Caco-2 (cell line): ENCODE results near the gene GBP5. TPM values are rescaled to one million over a fixed set of nuclear protein-coding genes. Genes with fewer than 3 reads are reported as not detected.
"Not testable (repeated sequence)": the region's sequence is repeated elsewhere in the genome, so short reads cannot be mapped to it uniquely, and the experiment has no call there.

Experiments used
- BruUV-seq: library from RNA; stranded (reverse); fragments of 400-500 nt; replicated peaks from 2 replicates; lab custom pipeline; 2021; lab: Mats Ljungman, UMichigan
- CTCF ChIA-PET: fragments of 300-600 bp; sonication (Branson Sonifier 250); formaldehyde crosslinking; loops from one replicate; lab custom pipeline; 2022; ENCODE audit warnings: antibody characterized with exemption; lab: Charles Lee
- POLR2A ChIA-PET: fragments of 300-600 bp; sonication (Branson Sonifier 250); formaldehyde crosslinking; loops from one replicate; lab custom pipeline; 2022; ENCODE audit warnings: antibody characterized with exemption; lab: Charles Lee
- DNase-seq, 2 experiments: peaks; one replicate each; pipeline versions ENCODE4 v3.0.0 to v3.0.0-alpha.2; 2020 to 2022
- H3K27me3 ChIP-seq: replicated peaks from 2 replicates; pipeline ENCODE4 v1.6.0; 2011; ENCODE audit warnings: low read length; ENCODE audit not compliant: control insufficient read depth, insufficient read depth
- H3K36me3 ChIP-seq: 2 replicates; pipeline ENCODE4 v1.5.1; 2011; ENCODE audit warnings: low read length; ENCODE audit not compliant: control insufficient read depth, insufficient read depth
- H3K4me1 ChIP-seq: fragments of 250-450 bp; sonication (Bioruptor Pico); 2 replicates; pipeline ENCODE4 v1.5.1; 2020; ENCODE audit warnings: mild to moderate bottlenecking
- H3K4me3 ChIP-seq: 2 replicates; pipeline ENCODE4 v1.5.1; 2011; ENCODE audit warnings: low read depth, mild to moderate bottlenecking, control low read depth, low read length
- H3K9me3 ChIP-seq: fragments of 250-450 bp; sonication (Bioruptor Pico); 2 replicates; pipeline ENCODE4 v1.5.1; 2020; ENCODE audit warnings: mild to moderate bottlenecking, moderate library complexity
- H3K27ac Mint-ChIP-seq: one replicate; pipeline ENCODE4 v1.8.0; 2022; ENCODE audit warnings: mixed read lengths; ENCODE audit not compliant: unreplicated experiment
- H3K27me3 Mint-ChIP-seq: one replicate; pipeline ENCODE4 v1.8.0; 2022; ENCODE audit warnings: mixed read lengths; ENCODE audit not compliant: insufficient read depth, unreplicated experiment
- H3K36me3 Mint-ChIP-seq: one replicate; pipeline ENCODE4 v1.8.0; 2022; ENCODE audit warnings: mild to moderate bottlenecking, mixed read lengths; ENCODE audit not compliant: insufficient read depth, unreplicated experiment
- H3K4me1 Mint-ChIP-seq: one replicate; pipeline ENCODE4 v1.8.0; 2022; ENCODE audit warnings: low read depth, mixed read lengths; ENCODE audit not compliant: unreplicated experiment
- H3K4me3 Mint-ChIP-seq: one replicate; pipeline ENCODE4 v1.8.0; 2022; ENCODE audit warnings: mild to moderate bottlenecking, moderate library complexity, mixed read lengths; ENCODE audit not compliant: unreplicated experiment
- H3K9me3 Mint-ChIP-seq: one replicate; pipeline ENCODE4 v1.8.0; 2022; ENCODE audit warnings: mixed read lengths; ENCODE audit not compliant: unreplicated experiment
- CTCF ChIP-seq, 2 experiments: fragments of 200-600 bp in 1 of 2; IDR thresholded peaks; 1 replicate in 1 of 2; 2 replicates in 1 of 2; pipeline versions ENCODE4 v1.5.1 to v1.8.0; 2011 to 2022; ENCODE audit warnings: antibody characterized with exemption in 1 of 2, control low read depth in 1 of 2, inconsistent platforms in 1 of 2, low read depth in 1 of 2, low read length in 1 of 2, mild to moderate bottlenecking in 1 of 2, moderate library complexity in 1 of 2; ENCODE audit not compliant: insufficient read depth in 1 of 2, severe bottlenecking in 1 of 2, unreplicated experiment in 1 of 2
- intact Hi-C: fragments of 100-400 bp; cut with micrococcal nuclease; formaldehyde crosslinking; loops from one replicate; pipeline ENCODE4 v1.10.0; 2022; ENCODE audit not compliant: unreplicated experiment
- total RNA-seq: library from RNA; stranded (reverse); gene quantifications from 2 replicates; pipeline ENCODE4 v1.2.3, GENCODE V29; 2022

GBP5 gene
- total RNA-seq, 1 experiment from 2014 or later, result not detected

DNA sequence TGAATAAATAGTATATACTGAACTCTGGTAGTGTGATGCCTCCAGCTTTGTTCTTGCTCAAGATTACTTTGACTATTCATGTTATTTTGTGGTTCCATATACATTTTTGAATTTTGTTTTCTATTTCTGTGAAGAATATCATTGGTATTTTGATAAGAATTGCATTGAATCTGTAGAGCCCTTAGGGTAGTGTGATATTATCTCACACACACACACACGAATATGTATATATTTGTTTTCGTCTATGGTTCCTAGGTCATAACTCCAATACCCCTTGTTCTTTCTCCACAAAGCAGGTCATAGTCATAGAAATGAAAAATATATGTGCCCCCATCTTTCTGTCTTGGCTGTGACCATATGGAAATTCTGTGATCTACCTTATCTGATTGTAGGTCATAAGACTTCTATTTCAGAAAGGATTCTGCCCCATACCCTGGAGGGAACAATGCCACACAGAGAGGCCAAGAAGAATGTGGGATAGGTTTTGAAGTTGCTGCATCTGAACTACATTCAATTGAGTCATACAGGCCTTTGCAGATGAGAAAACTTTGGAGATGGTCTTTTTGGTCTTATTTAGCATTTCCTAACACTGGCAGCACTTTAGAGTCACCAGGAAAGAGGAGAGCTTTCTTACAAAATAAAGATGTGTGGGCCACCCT, 32.0 kb upstream of the GBP5 start:
- intact Hi-C loops, result no loop called here
- CTCF ChIA-PET, result no interaction called here

GRCh38 chr1:89302697-89303332, 30.2 kb upstream of the GBP5 start:
- no peak for DNase-seq
- Histone ChIP-seq H3K36me3 (no peaks in the 10 kb centered on the region), H3K4me3 (no peak overlapping the region), H3K4me1 (no peaks in the 10 kb centered on the region), H3K27me3 (no peaks in the 10 kb centered on the region), H3K9me3 (no peaks in the 10 kb centered on the region)
- Mint-ChIP-seq H3K4me3 (no peak overlapping the region), H3K27me3 (peaks cover 2% of the 10 kb centered on the region), H3K9me3 (no peaks in the 10 kb centered on the region), H3K36me3 (no peaks in the 10 kb centered on the region), H3K27ac (no peak overlapping the region), H3K4me1 (no peaks in the 10 kb centered on the region)
- ChIA-PET POLR2A (no interaction called here), CTCF (no interaction called here)
- BruUV-seq, result no TSS peak
- no peak for TF ChIP-seq CTCF (IDR thresholded peaks at IDR 0.05; ENCODE audit: insufficient read depth in 1 of 2, low read depth in 1 of 2, low read length in 1 of 2, severe bottlenecking in 1 of 2, unreplicated experiment in 1 of 2)
- intact Hi-C loops, result no loop called here

More for the DNA sequence above, 32.0 kb upstream of the GBP5 start:
- H3K9me3 ChIP-seq, result no peaks in the 10 kb centered on the region
- no peak overlapping the region for H3K4me3 Mint-ChIP-seq
- H3K4me1 ChIP-seq, result no peaks in the 10 kb centered on the region
- peaks cover 2% of the 10 kb centered on the region for H3K27me3 Mint-ChIP-seq
- no peaks in the 10 kb centered on the region for H3K4me1 Mint-ChIP-seq
- no peak for DNase-seq
- no peaks in the 10 kb centered on the region for H3K27me3 ChIP-seq
- no peak overlapping the region for H3K27ac Mint-ChIP-seq
- POLR2A ChIA-PET, result no interaction called here
- BruUV-seq, result no TSS peak
- no peaks in the 10 kb centered on the region for H3K9me3 Mint-ChIP-seq
- H3K36me3 Mint-ChIP-seq, result no peaks in the 10 kb centered on the region
- TF ChIP-seq CTCF (IDR thresholded peaks at IDR 0.05; ENCODE audit: insufficient read depth in 1 of 2, low read depth in 1 of 2, low read length in 1 of 2, severe bottlenecking in 1 of 2, unreplicated experiment in 1 of 2), result no peak
- H3K4me3 ChIP-seq, result no peak overlapping the region
- no peaks in the 10 kb centered on the region for H3K36me3 ChIP-seq

DNA sequence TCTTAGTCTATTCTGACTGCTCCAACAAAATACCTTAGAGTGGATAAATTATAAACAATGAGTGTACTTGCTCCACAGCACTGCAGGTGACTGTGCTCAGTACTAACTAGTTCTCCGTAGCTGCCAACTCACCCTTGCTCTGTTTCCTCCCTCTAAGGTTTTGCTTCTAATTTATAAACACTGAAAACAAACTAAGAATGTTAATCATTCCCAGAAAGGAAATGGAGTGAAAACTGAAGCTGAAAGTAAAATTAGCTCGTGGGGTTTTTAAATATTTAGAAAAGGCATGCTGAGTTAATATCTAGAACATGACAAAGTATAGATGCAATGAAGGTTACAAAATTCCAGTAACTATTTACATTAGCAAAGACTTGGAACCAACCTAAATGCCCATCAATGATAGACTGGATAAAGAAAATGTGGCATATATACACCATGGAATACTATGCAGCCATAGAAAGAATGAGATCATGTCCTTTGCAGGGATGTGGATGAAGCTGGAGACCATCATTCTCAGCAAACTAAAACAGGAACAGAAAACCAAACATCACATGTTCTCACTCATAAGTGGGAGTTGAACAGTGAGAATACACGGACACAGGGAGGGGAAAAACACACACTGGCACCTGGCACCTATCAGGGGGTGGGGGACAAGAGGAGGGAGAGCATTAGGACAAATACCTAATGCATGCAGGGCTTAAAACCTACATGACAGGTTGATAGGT, 27.2 kb upstream of the GBP5 start:
- H3K9me3 Mint-ChIP-seq, H3K4me1 ChIP-seq, BruUV-seq, H3K27me3 Mint-ChIP-seq, H3K9me3 ChIP-seq, H3K27me3 ChIP-seq, H3K4me3 ChIP-seq, CTCF ChIA-PET, DNase-seq, H3K4me3 Mint-ChIP-seq, intact Hi-C loops, H3K36me3 Mint-ChIP-seq, H3K27ac Mint-ChIP-seq, POLR2A ChIA-PET, H3K36me3 ChIP-seq, H3K4me1 Mint-ChIP-seq: not testable (repeated sequence)
